CD4-positive, CD25-positive, alpha-beta regulatory T cell (primary cell): ENCODE measurements around the gene TRIM13. TPM values are rescaled to one million over a fixed set of nuclear protein-coding genes. Genes with fewer than 3 reads are reported as not detected.
"Not testable (repeated sequence)": the region's sequence is repeated elsewhere in the genome, so short reads cannot be mapped to it uniquely, and the experiment has no call there.

ENCODE experiments used
- ATAC-seq, 2 donors: fragments of 150-1000 bp; cut with Tn5 transposase; one replicate each; pipeline ENCODE4 v1.10.0; 2021; ENCODE audit warnings: low read depth in 2 of 2, moderate number of reproducible peaks in 2 of 2, moderate library complexity in 1 of 2
- DNase-seq, 3 donors: peaks; one replicate each; pipeline versions ENCODE4 v3.0.0 to v3.0.0-alpha.2; 2012 to 2022; ENCODE audit warnings: mixed read lengths in 1 of 3
- H3K27ac ChIP-seq: one replicate; pipeline ENCODE4 v1.7.0; 2013; ENCODE audit warnings: mild to moderate bottlenecking, low read length; ENCODE audit not compliant: insufficient read depth, poor library complexity, severe bottlenecking
- H3K27me3 ChIP-seq: one replicate; pipeline ENCODE4 v1.7.0; 2013; ENCODE audit warnings: low read length; ENCODE audit not compliant: control insufficient read depth, insufficient read depth
- H3K36me3 ChIP-seq: one replicate; pipeline ENCODE4 v1.7.0; 2013; ENCODE audit warnings: mild to moderate bottlenecking, low read length, moderate library complexity; ENCODE audit not compliant: control insufficient read depth, insufficient read depth
- H3K4me1 ChIP-seq: 2 replicates; pipeline ENCODE4 v1.7.0; 2013; ENCODE audit warnings: mild to moderate bottlenecking, low read length; ENCODE audit not compliant: insufficient read depth, control insufficient read depth, poor library complexity, severe bottlenecking
- H3K4me3 ChIP-seq: one replicate; pipeline ENCODE4 v1.7.0; 2013; ENCODE audit warnings: low read depth, mild to moderate bottlenecking, low read length, moderate library complexity
- H3K9me3 ChIP-seq, 2 experiments: 1 replicate in 1 of 2; 2 replicates in 1 of 2; pipeline ENCODE4 v1.7.0; 2013; ENCODE audit warnings: low read length in 2 of 2, mild to moderate bottlenecking in 1 of 2, moderate library complexity in 1 of 2; ENCODE audit not compliant: control insufficient read depth in 2 of 2
- H3K27ac Mint-ChIP-seq, 3 donors: one replicate each; pipeline ENCODE4 v1.8.0; 2020 to 2022; ENCODE audit warnings: mild to moderate bottlenecking in 3 of 3, mixed read lengths in 3 of 3, moderate library complexity in 2 of 3
- H3K27me3 Mint-ChIP-seq: one replicate; pipeline ENCODE4 v1.8.0; 2022; ENCODE audit warnings: mild to moderate bottlenecking, mixed read lengths
- H3K36me3 Mint-ChIP-seq: one replicate; pipeline ENCODE4 v1.8.0; 2020; ENCODE audit warnings: mixed read lengths
- H3K4me1 Mint-ChIP-seq, 4 donors: one replicate each; pipeline ENCODE4 v1.8.0; 2020 to 2022; ENCODE audit warnings: mixed read lengths in 4 of 4, mild to moderate bottlenecking in 1 of 4
- H3K4me3 Mint-ChIP-seq, 4 donors: one replicate each; pipeline ENCODE4 v1.8.0; 2020 to 2022; ENCODE audit warnings: mild to moderate bottlenecking in 4 of 4, mixed read lengths in 4 of 4, moderate library complexity in 3 of 4
- H3K9me3 Mint-ChIP-seq, 7 donors: one replicate each; pipeline ENCODE4 v1.8.0; 2020 to 2022; ENCODE audit warnings: mixed read lengths in 7 of 7, mild to moderate bottlenecking in 3 of 7, moderate library complexity in 2 of 7
- polyA plus RNA-seq, 4 donors: library from polyadenylated mRNA; unstranded; fragments of 300-500 nt; fragmentation: Illumina TruSeq; gene quantifications; one replicate each; pipeline ENCODE4 v1.2.3, GENCODE V29; 2021
- total RNA-seq: library from RNA; stranded (reverse); gene quantifications from one replicate; pipeline ENCODE4 v1.2.3, GENCODE V29; 2022

TRIM13 gene
- total and polyA plus RNA-seq, 5 donors from 2014 or later, result 10.2 to 23.8 (median 16.1) TPM

- Mint-ChIP-seq H3K4me3 (no peak overlapping the region), H3K27me3 (no peaks in the 10 kb centered on the region), H3K9me3 (no peaks in the 10 kb centered on the region), H3K27ac (peak overlapping the region in 1 of 3 donors; percentile 75), H3K4me1 (peaks cover 0 to 6% (median 2%) of the 10 kb centered on the region in 4 donors), H3K36me3 (no peaks in the 10 kb centered on the region)
- Histone ChIP-seq H3K36me3 (peaks cover 10% of the 10 kb centered on the region), H3K27me3 (no peaks in the 10 kb centered on the region), H3K9me3 (no peaks in the 10 kb centered on the region), H3K4me3 (no peak overlapping the region), H3K4me1 (no peaks in the 10 kb centered on the region), H3K27ac (no peak overlapping the region)
- no peak for ATAC-seq
- no peak for DNase-seq
Observed at GRCh38 chr13:50038266-50038665, 41.4 kb downstream of the TRIM13 start.

- no peak for ATAC-seq
- H3K9me3 Mint-ChIP-seq, result peaks cover 0 to 5% (median 0%) of the 10 kb centered on the region in 7 donors
- Histone ChIP-seq H3K27me3 (no peaks in the 10 kb centered on the region), H3K27ac (no peak overlapping the region), H3K4me3 (no peak overlapping the region), H3K36me3 (peaks cover 10% of the 10 kb centered on the region), H3K9me3 (no peaks in the 10 kb centered on the region), H3K4me1 (no peaks in the 10 kb centered on the region)
- peak overlapping the region in 2 of 3 donors; percentile 14 to 64 for H3K27ac Mint-ChIP-seq
- peaks cover 15% of the 10 kb centered on the region for H3K36me3 Mint-ChIP-seq
- H3K4me1 Mint-ChIP-seq, result peaks cover 16 to 38% (median 29%) of the 10 kb centered on the region in 4 donors
- H3K27me3 Mint-ChIP-seq, result no peaks in the 10 kb centered on the region
- no peak overlapping the region for H3K4me3 Mint-ChIP-seq
- DNase-seq, result no peak
Observed at GRCh38 chr13:50052478-50052877, 55.6 kb downstream of the TRIM13 start.

- Histone ChIP-seq H3K27ac (no peak overlapping the region), H3K36me3 (peaks cover 15% of the 10 kb centered on the region), H3K4me3 (no peak overlapping the region), H3K9me3 (no peaks in the 10 kb centered on the region), H3K4me1 (no peaks in the 10 kb centered on the region), H3K27me3 (no peaks in the 10 kb centered on the region)
- peaks cover 24 to 42% (median 32%) of the 10 kb centered on the region in 4 donors for H3K4me1 Mint-ChIP-seq
- H3K4me3 Mint-ChIP-seq, result no peak overlapping the region
- peaks cover 0 to 5% (median 0%) of the 10 kb centered on the region in 7 donors for H3K9me3 Mint-ChIP-seq
- no peaks in the 10 kb centered on the region for H3K27me3 Mint-ChIP-seq
- H3K36me3 Mint-ChIP-seq, result peaks cover 18% of the 10 kb centered on the region
- DNase-seq (no peak), ATAC-seq (no peak)
- peak overlapping the region in 1 of 3 donors; percentile 52 for H3K27ac Mint-ChIP-seq
Observed at GRCh38 chr13:50053844-50054243, 57.0 kb downstream of the TRIM13 start.

GRCh38 chr13:50055454-50055853, 58.6 kb downstream of the TRIM13 start:
- Histone ChIP-seq H3K9me3 (no peaks in the 10 kb centered on the region), H3K27ac (no peak overlapping the region), H3K27me3 (no peaks in the 10 kb centered on the region), H3K36me3 (peaks cover 19% of the 10 kb centered on the region), H3K4me1 (no peaks in the 10 kb centered on the region), H3K4me3 (no peak overlapping the region)
- DNase-seq (no peak), ATAC-seq (no peak)
- peak overlapping the region in 1 of 3 donors; percentile 50 for H3K27ac Mint-ChIP-seq
- peaks cover 17% of the 10 kb centered on the region for H3K36me3 Mint-ChIP-seq
- H3K4me1 Mint-ChIP-seq, result peaks cover 21 to 38% (median 32%) of the 10 kb centered on the region in 4 donors
- H3K27me3 Mint-ChIP-seq, result no peaks in the 10 kb centered on the region
- H3K9me3 Mint-ChIP-seq, result peaks cover 0 to 5% (median 0%) of the 10 kb centered on the region in 7 donors
- no peak overlapping the region for H3K4me3 Mint-ChIP-seq

- Histone ChIP-seq H3K9me3 (no peaks in the 10 kb centered on the region), H3K36me3 (peaks cover 24% of the 10 kb centered on the region), H3K27me3 (no peaks in the 10 kb centered on the region), H3K4me3 (no peak overlapping the region), H3K27ac (no peak overlapping the region), H3K4me1 (no peaks in the 10 kb centered on the region)
- no peaks in the 10 kb centered on the region for H3K27me3 Mint-ChIP-seq
- DNase-seq (no peak), ATAC-seq (no peak)
- peaks cover 4 to 33% (median 17%) of the 10 kb centered on the region in 4 donors for H3K4me1 Mint-ChIP-seq
- H3K27ac Mint-ChIP-seq, result peak overlapping the region in 1 of 3 donors; percentile 39
- H3K4me3 Mint-ChIP-seq, result no peak overlapping the region
- no peaks in the 10 kb centered on the region for H3K9me3 Mint-ChIP-seq
- peaks cover 9% of the 10 kb centered on the region for H3K36me3 Mint-ChIP-seq
Observed at GRCh38 chr13:50060718-50061117, 63.9 kb downstream of the TRIM13 start.

- peaks cover 10 to 30% (median 16%) of the 10 kb centered on the region in 4 donors for H3K4me1 Mint-ChIP-seq
- H3K27me3 ChIP-seq, DNase-seq, H3K27ac ChIP-seq, H3K4me3 Mint-ChIP-seq, H3K4me3 ChIP-seq, H3K27ac Mint-ChIP-seq, H3K9me3 Mint-ChIP-seq, H3K9me3 ChIP-seq, ATAC-seq, H3K4me1 ChIP-seq, H3K27me3 Mint-ChIP-seq: not testable (repeated sequence)
- H3K36me3 Mint-ChIP-seq, result peaks cover 17% of the 10 kb centered on the region
- peaks cover 34% of the 10 kb centered on the region for H3K36me3 ChIP-seq
Observed at GRCh38 chr13:50062336-50062735, 65.5 kb downstream of the TRIM13 start.

- Mint-ChIP-seq H3K9me3 (no peaks in the 10 kb centered on the region), H3K4me3 (no peak overlapping the region), H3K36me3 (peaks cover 16% of the 10 kb centered on the region), H3K4me1 (peaks cover 8 to 39% (median 32%) of the 10 kb centered on the region in 4 donors), H3K27me3 (no peaks in the 10 kb centered on the region), H3K27ac (peak overlapping the region in 2 of 3 donors; percentile 10 to 75)
- H3K27me3 ChIP-seq, result no peaks in the 10 kb centered on the region
- H3K36me3 ChIP-seq, result peaks cover 29% of the 10 kb centered on the region
- H3K9me3 ChIP-seq, result no peaks in the 10 kb centered on the region
- DNase-seq (no peak), ATAC-seq (no peak)
- no peak overlapping the region for H3K27ac ChIP-seq
- H3K4me1 ChIP-seq, result peaks cover 11% of the 10 kb centered on the region
- no peak overlapping the region for H3K4me3 ChIP-seq
Observed at GRCh38 chr13:50065712-50066111, 68.9 kb downstream of the TRIM13 start.
